ENCODE measurements around the gene CDKAL1. TPM values are rescaled to one million over a fixed set of nuclear protein-coding genes. Genes with fewer than 3 reads are reported as not detected.
"Not testable (repeated sequence)": the region's sequence is repeated elsewhere in the genome, so short reads cannot be mapped to it uniquely, and the experiment has no call there.

CDKAL1 gene
- total RNA-seq, 1 donor from 2014 or later: 9.6 TPM

DNA sequence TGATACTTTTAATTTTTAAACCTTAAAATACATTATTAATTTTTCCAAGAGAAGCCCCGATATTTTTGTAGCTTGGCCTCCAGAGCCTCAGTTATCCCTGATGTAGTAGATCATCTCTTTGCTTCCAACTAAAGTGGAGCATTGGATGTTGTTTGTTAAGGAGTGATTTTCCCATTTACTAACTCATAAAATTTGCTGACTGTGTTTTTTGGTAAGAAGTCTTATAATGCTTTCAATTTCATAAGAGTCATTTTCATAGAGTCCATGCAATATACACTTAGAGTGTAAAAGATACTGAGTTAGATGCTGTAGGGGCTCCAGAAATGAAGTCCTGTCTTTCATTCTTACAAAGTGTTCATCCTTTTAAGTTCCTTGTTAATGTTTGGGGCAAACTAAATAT is 46.8 kb downstream of the CDKAL1 start:
- Mint-ChIP-seq H3K27ac (ENCODE audit: unreplicated experiment) (no peak overlapping the region), H3K27me3 (ENCODE audit: low read depth) (no peaks in the 10 kb centered on the region), H3K4me1 (ENCODE audit: low read depth) (peaks cover 9% of the 10 kb centered on the region), H3K9me3 (ENCODE audit: low read depth) (no peaks in the 10 kb centered on the region), H3K4me3 (ENCODE audit: unreplicated experiment) (no peak overlapping the region), H3K36me3 (ENCODE audit: low read depth) (peaks cover 10% of the 10 kb centered on the region)
- no peak for DNase-seq (ENCODE audit: low spot score)
- TF ChIP-seq, protein P1, sequence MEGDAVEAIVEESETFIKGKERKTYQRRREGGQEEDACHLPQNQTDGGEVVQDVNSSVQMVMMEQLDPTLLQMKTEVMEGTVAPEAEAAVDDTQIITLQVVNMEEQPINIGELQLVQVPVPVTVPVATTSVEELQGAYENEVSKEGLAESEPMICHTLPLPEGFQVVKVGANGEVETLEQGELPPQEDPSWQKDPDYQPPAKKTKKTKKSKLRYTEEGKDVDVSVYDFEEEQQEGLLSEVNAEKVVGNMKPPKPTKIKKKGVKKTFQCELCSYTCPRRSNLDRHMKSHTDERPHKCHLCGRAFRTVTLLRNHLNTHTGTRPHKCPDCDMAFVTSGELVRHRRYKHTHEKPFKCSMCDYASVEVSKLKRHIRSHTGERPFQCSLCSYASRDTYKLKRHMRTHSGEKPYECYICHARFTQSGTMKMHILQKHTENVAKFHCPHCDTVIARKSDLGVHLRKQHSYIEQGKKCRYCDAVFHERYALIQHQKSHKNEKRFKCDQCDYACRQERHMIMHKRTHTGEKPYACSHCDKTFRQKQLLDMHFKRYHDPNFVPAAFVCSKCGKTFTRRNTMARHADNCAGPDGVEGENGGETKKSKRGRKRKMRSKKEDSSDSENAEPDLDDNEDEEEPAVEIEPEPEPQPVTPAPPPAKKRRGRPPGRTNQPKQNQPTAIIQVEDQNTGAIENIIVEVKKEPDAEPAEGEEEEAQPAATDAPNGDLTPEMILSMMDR (IDR thresholded peaks at IDR 0.05): no peak

DNA sequence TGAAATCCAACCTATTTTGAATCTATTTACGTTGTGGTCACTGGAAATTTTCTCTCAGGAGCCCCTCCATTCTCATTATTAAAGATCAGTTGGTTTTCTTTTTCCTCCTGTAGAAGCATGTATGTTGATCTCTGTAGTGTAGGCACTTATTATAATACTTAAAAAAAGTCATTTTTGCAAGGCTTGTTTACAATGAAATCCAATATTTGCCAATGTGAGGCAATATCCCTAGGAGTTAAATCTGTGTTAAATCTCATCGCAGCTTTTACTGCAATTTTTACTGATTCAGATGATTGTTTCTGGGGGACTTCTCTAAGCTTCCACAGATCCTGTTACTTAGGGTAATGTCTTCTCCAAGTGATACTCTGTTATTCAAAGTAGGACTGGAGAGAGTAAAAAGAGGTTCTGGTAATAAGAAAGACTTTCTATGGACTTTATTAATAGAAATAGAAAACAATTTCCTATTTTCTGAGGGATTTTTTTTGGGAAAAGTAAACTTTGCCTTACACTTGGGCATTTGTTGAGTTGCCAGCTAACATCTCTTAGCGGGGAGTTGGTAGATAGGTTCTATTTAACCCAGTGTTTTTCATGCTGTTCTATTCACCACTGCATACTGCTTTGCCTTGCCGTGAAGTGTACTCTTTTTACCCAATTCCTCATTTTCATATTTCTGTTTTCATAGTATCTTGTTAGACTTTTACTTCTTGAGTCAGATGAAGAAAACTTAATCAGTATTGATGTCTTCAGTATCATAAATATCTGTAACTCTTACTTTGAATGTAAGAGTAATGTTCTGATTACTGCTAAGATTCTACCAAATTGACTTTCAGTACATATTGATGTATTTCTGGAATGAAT is 48.6 kb downstream of the CDKAL1 start:
- Mint-ChIP-seq H3K27ac (ENCODE audit: unreplicated experiment) (no peak overlapping the region), H3K4me1 (ENCODE audit: low read depth) (peaks cover 9% of the 10 kb centered on the region), H3K36me3 (ENCODE audit: low read depth) (peaks cover 11% of the 10 kb centered on the region), H3K4me3 (ENCODE audit: unreplicated experiment) (no peak overlapping the region), H3K27me3 (ENCODE audit: low read depth) (no peaks in the 10 kb centered on the region), H3K9me3 (ENCODE audit: low read depth) (no peaks in the 10 kb centered on the region)
- TF ChIP-seq, protein P1 (IDR thresholded peaks at IDR 0.05): no peak
- DNase-seq (ENCODE audit: low spot score): no peak

DNA sequence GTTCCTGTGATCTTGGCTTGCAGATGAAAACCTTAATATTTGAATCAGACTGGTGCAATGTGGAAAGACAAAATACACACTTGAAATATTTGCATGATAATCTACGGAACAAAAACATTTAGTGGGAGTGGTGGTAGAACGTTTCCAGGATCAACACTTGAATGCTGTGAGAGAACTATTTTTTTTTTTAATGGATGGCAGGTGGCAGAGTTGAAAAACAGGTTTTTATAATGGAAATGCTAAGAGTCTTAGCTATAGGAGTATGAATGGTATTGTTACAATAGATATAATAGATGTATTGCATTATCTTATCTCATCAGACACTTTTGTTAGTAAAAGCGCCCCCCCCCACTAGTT is 49.2 kb downstream of the CDKAL1 start:
- Mint-ChIP-seq H3K27ac (ENCODE audit: unreplicated experiment) (no peak overlapping the region), H3K9me3 (ENCODE audit: low read depth) (no peaks in the 10 kb centered on the region), H3K36me3 (ENCODE audit: low read depth) (peaks cover 11% of the 10 kb centered on the region), H3K4me1 (ENCODE audit: low read depth) (peaks cover 9% of the 10 kb centered on the region), H3K27me3 (ENCODE audit: low read depth) (no peaks in the 10 kb centered on the region), H3K4me3 (ENCODE audit: unreplicated experiment) (no peak overlapping the region)
- DNase-seq (ENCODE audit: low spot score): no peak
- TF ChIP-seq, protein P1 (IDR thresholded peaks at IDR 0.05): no peak

DNA sequence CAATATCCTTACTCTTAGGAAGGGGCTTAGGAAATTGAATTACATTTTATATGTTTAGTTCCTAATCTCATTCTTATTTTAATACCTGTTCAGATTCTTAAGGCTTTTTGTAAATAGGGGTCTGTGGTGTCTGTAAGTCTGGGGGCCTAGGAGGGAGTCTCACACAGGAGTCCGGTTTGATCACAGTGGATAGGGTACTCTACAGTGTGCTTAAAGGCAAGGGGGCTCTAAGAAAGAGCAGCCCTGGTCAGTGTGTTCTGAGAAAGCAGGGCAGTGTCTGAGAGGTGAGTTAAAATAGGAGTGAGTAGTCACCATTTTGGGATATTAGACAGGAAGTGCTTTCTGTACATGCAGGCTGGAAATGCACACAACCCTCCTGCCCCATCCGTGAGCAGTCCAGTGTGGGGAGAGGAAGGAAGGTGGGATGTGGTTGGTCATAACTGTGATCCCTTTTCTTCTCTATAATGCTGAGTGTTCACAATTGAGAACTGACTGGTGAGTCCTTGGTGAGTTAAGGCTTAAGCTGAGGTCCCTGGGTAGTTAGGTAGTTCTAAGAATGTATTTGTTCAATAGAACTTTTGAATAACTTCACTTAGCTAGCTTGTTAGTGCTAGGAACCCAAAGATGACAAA is 50.0 kb downstream of the CDKAL1 start:
- no peaks in the 10 kb centered on the region for H3K9me3 Mint-ChIP-seq (ENCODE audit: low read depth)
- H3K27ac Mint-ChIP-seq (ENCODE audit: unreplicated experiment): no peak overlapping the region
- TF ChIP-seq, protein P1 (IDR thresholded peaks at IDR 0.05): no peak
- DNase-seq (ENCODE audit: low spot score): no peak
- H3K4me1 Mint-ChIP-seq (ENCODE audit: low read depth): peaks cover 9% of the 10 kb centered on the region
- no peaks in the 10 kb centered on the region for H3K27me3 Mint-ChIP-seq (ENCODE audit: low read depth)
- H3K4me3 Mint-ChIP-seq (ENCODE audit: unreplicated experiment): no peak overlapping the region
- H3K36me3 Mint-ChIP-seq (ENCODE audit: low read depth): peaks cover 11% of the 10 kb centered on the region

DNA sequence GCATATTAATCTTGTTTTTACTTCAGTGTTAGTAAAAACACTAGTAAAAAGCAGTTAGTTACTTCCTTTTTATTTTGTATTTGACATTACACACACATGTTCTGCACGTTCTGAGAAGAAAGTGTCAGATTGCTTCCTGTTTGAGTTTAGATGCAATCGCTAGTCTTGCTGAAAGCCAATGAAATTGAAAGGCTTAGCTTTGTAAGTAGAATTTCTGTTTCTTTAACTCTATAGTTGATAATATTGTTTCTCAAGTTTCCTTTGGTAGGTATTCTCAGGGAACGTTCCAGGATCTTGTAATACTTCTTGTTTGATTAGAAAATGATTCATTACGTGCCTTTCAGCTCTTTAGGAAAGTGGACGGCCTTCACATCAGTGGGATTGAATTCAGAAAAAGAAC is 55.0 kb downstream of the CDKAL1 start:
- H3K4me3 Mint-ChIP-seq (ENCODE audit: unreplicated experiment): no peak overlapping the region
- H3K36me3 Mint-ChIP-seq (ENCODE audit: low read depth): peaks cover 24% of the 10 kb centered on the region
- peaks cover 10% of the 10 kb centered on the region for H3K9me3 Mint-ChIP-seq (ENCODE audit: low read depth)
- peaks cover under 1% of the 10 kb centered on the region for H3K4me1 Mint-ChIP-seq (ENCODE audit: low read depth)
- H3K27ac Mint-ChIP-seq (ENCODE audit: unreplicated experiment): no peak overlapping the region
- TF ChIP-seq, protein P1 (IDR thresholded peaks at IDR 0.05): no peak
- no peaks in the 10 kb centered on the region for H3K27me3 Mint-ChIP-seq (ENCODE audit: low read depth)
- no peak for DNase-seq (ENCODE audit: low spot score)

DNA sequence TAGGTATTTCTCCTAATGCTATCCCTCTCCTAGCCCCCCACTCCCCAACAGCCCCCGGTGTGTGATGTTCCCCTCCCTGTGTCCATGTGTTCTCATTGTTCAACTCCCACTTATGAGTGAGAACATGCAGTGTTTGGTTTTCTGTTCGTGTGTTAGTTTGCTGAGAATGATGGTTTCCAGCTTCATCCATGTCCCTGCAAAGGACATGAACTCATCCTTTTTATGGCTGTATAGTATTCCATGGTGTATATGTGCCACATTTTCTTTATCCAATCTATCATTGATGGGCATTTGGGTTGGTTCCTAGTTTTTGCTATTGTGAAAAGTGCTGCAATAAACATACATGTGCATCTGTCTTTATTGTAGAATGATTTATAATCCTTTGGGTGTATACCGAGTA is 56.2 kb downstream of the CDKAL1 start:
- H3K36me3 Mint-ChIP-seq (ENCODE audit: low read depth): peaks cover 27% of the 10 kb centered on the region
- H3K27ac Mint-ChIP-seq (ENCODE audit: unreplicated experiment); DNase-seq (ENCODE audit: low spot score); H3K4me3 Mint-ChIP-seq (ENCODE audit: unreplicated experiment); H3K4me1 Mint-ChIP-seq (ENCODE audit: low read depth); H3K27me3 Mint-ChIP-seq (ENCODE audit: low read depth): not testable (repeated sequence)
- H3K9me3 Mint-ChIP-seq (ENCODE audit: low read depth): peaks cover 19% of the 10 kb centered on the region

DNA sequence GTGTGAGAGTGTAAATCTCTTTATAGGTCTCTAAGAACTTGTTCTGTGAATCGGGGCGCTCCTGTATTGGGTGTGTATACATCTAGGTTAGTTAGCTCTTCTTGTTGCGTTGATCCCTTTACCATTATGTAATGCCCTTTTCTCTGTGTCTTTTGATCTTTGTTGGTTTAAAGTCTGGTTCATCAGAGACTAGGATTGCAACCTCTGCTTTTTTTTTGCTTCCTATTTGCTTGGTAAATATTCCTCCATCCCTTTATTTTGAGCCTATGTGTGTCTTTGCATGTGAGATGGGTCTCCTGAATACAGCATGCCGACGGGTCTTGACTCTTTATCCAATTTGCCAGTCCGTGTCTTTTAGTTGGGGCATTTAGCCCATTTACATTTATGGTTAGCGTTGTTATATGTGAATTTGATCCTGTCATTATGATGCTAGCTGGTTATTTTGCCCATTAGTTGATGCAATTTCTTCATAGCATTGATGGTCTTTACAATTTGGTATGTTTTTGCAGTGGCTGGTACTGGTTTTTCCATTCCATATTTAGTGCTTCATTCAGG is 60.1 kb downstream of the CDKAL1 start:
- not testable (repeated sequence) for H3K4me3 Mint-ChIP-seq (ENCODE audit: unreplicated experiment); H3K4me1 Mint-ChIP-seq (ENCODE audit: low read depth); H3K27ac Mint-ChIP-seq (ENCODE audit: unreplicated experiment); DNase-seq (ENCODE audit: low spot score); H3K27me3 Mint-ChIP-seq (ENCODE audit: low read depth)
- Mint-ChIP-seq H3K9me3 (ENCODE audit: low read depth) (peaks cover 22% of the 10 kb centered on the region), H3K36me3 (ENCODE audit: low read depth) (peaks cover 23% of the 10 kb centered on the region)
